Measurements from ENCODE around the gene CADPS. TPM values are rescaled to one million over a fixed set of nuclear protein-coding genes. Genes with fewer than 3 reads are reported as not detected.

CADPS gene
- total and polyA plus RNA-seq, 9 of the 15 experiments (the other 6 are each of a cell fraction or from before 2014, with no cell fraction given): not detected

- TF ChIP-seq POLR2G (IDR thresholded peaks at IDR 0.05; ENCODE audit: low read depth, low read length): no peak
- TF ChIP-seq CBX8 (IDR thresholded peaks at IDR 0.05; ENCODE audit: borderline replicate concordance, extremely low read depth, low read depth, low read length, poor library complexity, severe bottlenecking): no peak
- no peak for TF ChIP-seq PHTF2 (CRISPR knock-in tag; IDR thresholded peaks at IDR 0.05)
- no peak for TF ChIP-seq ZNF280B (CRISPR knock-in tag; IDR thresholded peaks at IDR 0.05)
- no peak for TF ChIP-seq MBD1 (CRISPR knock-in tag; IDR thresholded peaks at IDR 0.05)
- no peak for TF ChIP-seq TAF15 (IDR thresholded peaks at IDR 0.05; ENCODE audit: low read depth, low read length)
- TF ChIP-seq XRCC4 (IDR thresholded peaks at IDR 0.05; ENCODE audit: extremely low read depth, insufficient read depth, insufficient read length): no peak
Observed at GRCh38 chr3:62761311-62761710, 113.9 kb downstream of the CADPS start (continued).

Measured in K562 (cell line).